B cell (primary cell): ENCODE results near the gene RBM22.

Source experiments
- EZH2 ChIP-seq: IDR thresholded peaks from 2 replicates; pipeline ENCODE4 v1.6.1; 2012; ENCODE audit warnings: borderline replicate concordance, low read depth, mild to moderate bottlenecking, moderate library complexity, low read length; ENCODE audit not compliant: insufficient read depth, poor library complexity, severe bottlenecking
- TF ChIP-seq, protein P1 (sequence below): fragments of 200-600 bp; IDR thresholded peaks from one replicate; pipeline ENCODE4 v1.8.0; 2022; ENCODE audit warnings: antibody characterized with exemption, mild to moderate bottlenecking

DNA sequence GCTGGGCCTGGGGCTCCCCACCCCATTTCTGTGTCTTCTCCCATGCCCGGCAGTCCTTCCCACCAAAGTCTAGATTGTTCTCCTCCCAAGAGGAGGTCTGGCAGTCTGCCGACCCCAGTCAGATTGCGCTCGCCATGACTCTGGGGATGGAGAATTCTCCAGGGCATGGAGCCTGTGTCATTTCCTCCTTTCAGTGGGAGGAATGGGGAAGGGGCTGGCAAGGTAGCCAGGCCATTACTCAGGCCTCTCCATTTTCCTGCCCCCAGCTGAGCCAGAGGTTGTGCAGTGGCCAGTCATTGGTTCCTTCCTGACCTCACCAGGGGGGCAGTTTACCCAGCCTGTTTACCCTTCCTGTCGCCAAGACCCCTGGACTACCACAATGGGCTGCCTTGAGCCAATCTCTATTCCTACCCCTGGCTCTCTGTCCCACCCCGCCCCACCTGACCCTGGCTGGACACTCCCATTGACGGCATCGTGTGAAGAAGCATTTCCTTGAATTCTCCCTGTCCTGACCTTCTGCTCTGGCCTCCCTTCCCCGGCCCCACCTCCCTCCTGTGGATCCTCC, 59.8 kb downstream of the RBM22 start:
- TF ChIP-seq, protein P1, sequence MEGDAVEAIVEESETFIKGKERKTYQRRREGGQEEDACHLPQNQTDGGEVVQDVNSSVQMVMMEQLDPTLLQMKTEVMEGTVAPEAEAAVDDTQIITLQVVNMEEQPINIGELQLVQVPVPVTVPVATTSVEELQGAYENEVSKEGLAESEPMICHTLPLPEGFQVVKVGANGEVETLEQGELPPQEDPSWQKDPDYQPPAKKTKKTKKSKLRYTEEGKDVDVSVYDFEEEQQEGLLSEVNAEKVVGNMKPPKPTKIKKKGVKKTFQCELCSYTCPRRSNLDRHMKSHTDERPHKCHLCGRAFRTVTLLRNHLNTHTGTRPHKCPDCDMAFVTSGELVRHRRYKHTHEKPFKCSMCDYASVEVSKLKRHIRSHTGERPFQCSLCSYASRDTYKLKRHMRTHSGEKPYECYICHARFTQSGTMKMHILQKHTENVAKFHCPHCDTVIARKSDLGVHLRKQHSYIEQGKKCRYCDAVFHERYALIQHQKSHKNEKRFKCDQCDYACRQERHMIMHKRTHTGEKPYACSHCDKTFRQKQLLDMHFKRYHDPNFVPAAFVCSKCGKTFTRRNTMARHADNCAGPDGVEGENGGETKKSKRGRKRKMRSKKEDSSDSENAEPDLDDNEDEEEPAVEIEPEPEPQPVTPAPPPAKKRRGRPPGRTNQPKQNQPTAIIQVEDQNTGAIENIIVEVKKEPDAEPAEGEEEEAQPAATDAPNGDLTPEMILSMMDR, result no peak
- no peak for TF ChIP-seq EZH2
